ENCODE data around the gene TP53I13. TPM values are rescaled to one million over a fixed set of nuclear protein-coding genes. Genes with fewer than 3 reads are reported as not detected.

Gene TP53I13
- total RNA-seq, 4 donors from 2014 or later, result 47.8 to 144 (median 87.7) TPM

DNA sequence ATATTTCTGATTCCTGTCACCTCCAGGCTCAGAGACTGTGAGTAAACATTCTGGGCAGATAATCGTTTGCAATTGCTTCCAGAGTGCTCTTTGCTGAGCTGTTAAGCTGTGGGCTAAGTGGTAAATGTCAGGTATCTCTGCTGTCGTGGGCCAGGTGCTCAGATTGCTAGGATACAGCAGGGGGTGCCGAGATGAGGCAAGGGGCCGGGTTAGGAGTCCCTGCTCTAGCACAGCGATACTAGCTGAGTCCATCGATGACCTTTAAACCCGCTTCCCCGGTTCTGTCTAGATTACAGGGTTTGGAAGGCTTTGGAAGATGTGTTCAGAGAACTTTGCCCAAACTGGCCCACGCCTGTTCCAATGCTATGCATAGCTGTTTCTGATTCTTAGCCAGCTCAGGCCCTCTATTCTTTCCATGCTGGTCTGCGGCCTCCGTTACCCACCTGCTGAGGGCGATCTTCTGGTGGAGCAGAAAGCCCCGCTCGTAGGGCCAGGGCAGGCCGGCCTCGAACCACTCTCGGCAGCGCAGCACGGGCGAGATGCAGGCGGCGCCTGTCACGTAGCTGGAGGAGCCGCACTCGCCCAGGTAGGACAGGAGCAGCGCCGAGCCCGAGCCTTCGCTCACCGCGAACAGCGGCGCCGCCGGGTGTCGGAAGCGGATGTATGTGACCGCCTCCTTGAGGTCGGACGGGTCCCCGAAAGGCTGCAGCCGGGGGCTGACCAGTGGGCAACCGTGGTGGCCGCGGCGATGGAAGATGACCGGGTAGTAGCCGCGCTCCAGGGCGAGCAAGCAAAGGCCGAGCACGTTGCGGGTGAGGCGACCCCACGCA, 2.6 kb upstream of the TP53I13 start:
- Histone ChIP-seq H3K27me3 (no peaks in the 10 kb centered on the region), H3K27ac (peak overlapping the region; percentile 94 to 97 (median 95)), H3K36me3 (no peaks in the 10 kb centered on the region), H3K9me3 (no peaks in the 10 kb centered on the region), H3K4me3 (peak overlapping the region; percentile 48 to 64 (median 58)), H3K4me1 (peaks cover 15 to 49% (median 30%) of the 10 kb centered on the region in 4 donors)
- intact Hi-C loops (cut with DNase I; ENCODE audit: low total_unique reads) (no loop called here), in situ Hi-C loops (cut with MboI; ENCODE audit: low pct_ligation_motif_present in 1 of 4, low pct_unique_long_range_greater_than_20kb in 1 of 4, low sequenced_read_pairs in 3 of 4) (no loop called here)
- TF ChIP-seq POLR2AphosphoS5 (IDR thresholded peaks at IDR 0.05), result peak in 1 of 3 donors; percentile 25
- no peak for TF ChIP-seq EP300 (IDR thresholded peaks at IDR 0.05; ENCODE audit: low read depth)
- WGBS, 2 donors (ENCODE audit: low coverage in 1 of 2), result 12% methylated on average over 55 of the region's 55 CpGs; no CpG with 5 or more reads in 1 of the 2 donors
- DNase-seq, result peak; percentile 71

DNA sequence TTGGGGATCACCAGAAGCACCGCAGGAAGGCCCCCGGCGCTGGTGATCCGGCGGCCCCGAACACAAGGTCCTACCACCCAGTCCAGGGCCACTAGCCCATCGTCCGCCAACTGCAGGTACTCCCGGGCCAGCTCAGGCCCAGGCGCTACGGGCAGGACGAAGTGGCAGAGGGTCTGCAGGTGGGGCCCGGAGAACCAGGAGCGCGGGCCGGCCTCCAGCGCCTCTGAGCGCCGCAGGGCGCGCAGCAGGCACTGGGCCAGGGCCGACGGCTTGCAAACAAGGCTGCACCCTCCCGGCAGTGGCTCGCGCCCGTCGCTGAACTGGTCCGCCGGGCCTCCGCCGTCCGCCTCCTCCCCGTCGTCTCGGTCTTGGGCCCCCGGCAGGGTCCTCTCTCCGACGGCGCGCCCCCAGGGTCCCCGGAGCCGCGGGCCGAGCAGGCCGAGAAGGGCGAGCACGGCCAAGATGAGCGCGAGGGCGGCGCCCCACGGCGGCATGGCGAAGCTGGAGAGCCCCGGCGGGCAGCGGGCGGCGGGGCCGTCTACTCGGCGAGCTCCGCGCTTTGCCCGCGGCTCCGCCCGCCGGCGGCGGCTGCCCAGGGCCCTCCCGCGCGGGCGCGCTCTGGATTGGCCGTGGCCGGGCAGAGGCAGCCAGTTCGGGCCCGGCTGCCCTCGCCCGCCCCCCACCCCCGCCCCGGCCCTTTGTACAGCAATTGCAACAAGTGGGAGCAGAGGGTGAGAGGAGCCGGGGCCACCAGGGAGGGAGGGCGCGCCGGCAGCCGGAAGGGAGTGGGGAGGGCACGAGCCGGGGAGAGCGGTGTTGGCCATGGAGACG, 1.8 kb upstream of the TP53I13 start, which contains the start of gene ABHD15:
Gene ABHD15, minus strand, starts transcription at position 565 of the 831 bp plus-strand sequence. Its CDS starts 71 bp downstream, at position 494.
- H3K27me3 ChIP-seq, result no peaks in the 10 kb centered on the region
- H3K4me3 ChIP-seq, result peak within 1 kb of the TSS; percentile 58 to 74 (median 61)
- H3K36me3 ChIP-seq, result no peaks in the 10 kb centered on the region
- peak; percentile 84 for DNase-seq
- peaks cover 15 to 45% (median 30%) of the 10 kb centered on the region in 4 donors for H3K4me1 ChIP-seq
- intact Hi-C loops (cut with DNase I; ENCODE audit: low total_unique reads), result no loop called here
- in situ Hi-C loops (cut with MboI; ENCODE audit: low pct_ligation_motif_present in 1 of 4, low pct_unique_long_range_greater_than_20kb in 1 of 4, low sequenced_read_pairs in 3 of 4), result no loop called here
- no peaks in the 10 kb centered on the region for H3K9me3 ChIP-seq
- TF ChIP-seq EP300 (IDR thresholded peaks at IDR 0.05; ENCODE audit: low read depth) (no peak), POLR2A (IDR thresholded peaks at IDR 0.05) (peak; percentile 85), POLR2AphosphoS5 (IDR thresholded peaks at IDR 0.05) (peak; percentile 79 to 89 (median 88))
- TF ChIP-seq, protein P1, sequence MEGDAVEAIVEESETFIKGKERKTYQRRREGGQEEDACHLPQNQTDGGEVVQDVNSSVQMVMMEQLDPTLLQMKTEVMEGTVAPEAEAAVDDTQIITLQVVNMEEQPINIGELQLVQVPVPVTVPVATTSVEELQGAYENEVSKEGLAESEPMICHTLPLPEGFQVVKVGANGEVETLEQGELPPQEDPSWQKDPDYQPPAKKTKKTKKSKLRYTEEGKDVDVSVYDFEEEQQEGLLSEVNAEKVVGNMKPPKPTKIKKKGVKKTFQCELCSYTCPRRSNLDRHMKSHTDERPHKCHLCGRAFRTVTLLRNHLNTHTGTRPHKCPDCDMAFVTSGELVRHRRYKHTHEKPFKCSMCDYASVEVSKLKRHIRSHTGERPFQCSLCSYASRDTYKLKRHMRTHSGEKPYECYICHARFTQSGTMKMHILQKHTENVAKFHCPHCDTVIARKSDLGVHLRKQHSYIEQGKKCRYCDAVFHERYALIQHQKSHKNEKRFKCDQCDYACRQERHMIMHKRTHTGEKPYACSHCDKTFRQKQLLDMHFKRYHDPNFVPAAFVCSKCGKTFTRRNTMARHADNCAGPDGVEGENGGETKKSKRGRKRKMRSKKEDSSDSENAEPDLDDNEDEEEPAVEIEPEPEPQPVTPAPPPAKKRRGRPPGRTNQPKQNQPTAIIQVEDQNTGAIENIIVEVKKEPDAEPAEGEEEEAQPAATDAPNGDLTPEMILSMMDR (IDR thresholded peaks at IDR 0.05), result no peak
- peak within 1 kb of the TSS; percentile 94 to 97 (median 95) for H3K27ac ChIP-seq
- 0% methylated on average over 68 of the region's 94 CpGs; no CpG with 5 or more reads in 1 of the 2 donors for WGBS, 2 donors (ENCODE audit: low coverage in 1 of 2)

DNA sequence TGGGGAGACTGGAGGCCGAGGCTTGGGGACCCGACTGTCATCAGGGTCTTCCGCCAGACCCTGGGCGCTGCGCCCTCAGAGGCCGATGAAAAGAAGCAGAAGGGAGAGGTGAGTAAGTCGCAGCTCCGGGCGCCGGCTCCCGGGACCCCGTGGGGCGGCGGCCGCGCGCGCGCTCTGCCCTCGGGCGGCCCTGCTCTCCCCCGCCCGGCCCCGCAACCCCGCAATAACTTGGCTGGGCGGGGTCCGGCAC, 1.3 kb upstream of the TP53I13 start:
- 2% methylated on average over 6 of the region's 27 CpGs; no CpG with 5 or more reads in 1 of the 2 donors for WGBS, 2 donors (ENCODE audit: low coverage in 1 of 2)
- Histone ChIP-seq H3K4me3 (peak overlapping the region; percentile 58 to 74 (median 61)), H3K27me3 (no peaks in the 10 kb centered on the region), H3K9me3 (no peaks in the 10 kb centered on the region), H3K36me3 (no peaks in the 10 kb centered on the region), H3K4me1 (peaks cover 15 to 45% (median 32%) of the 10 kb centered on the region in 4 donors), H3K27ac (peak overlapping the region; percentile 94 to 97 (median 95))
- no peak for DNase-seq
- in situ Hi-C loops (cut with MboI; ENCODE audit: low pct_ligation_motif_present in 1 of 4, low pct_unique_long_range_greater_than_20kb in 1 of 4, low sequenced_read_pairs in 3 of 4), result no loop called here
- intact Hi-C loops (cut with DNase I; ENCODE audit: low total_unique reads), result no loop called here
- TF ChIP-seq EP300 (IDR thresholded peaks at IDR 0.05; ENCODE audit: low read depth) (no peak), POLR2A (IDR thresholded peaks at IDR 0.05) (no peak), POLR2AphosphoS5 (IDR thresholded peaks at IDR 0.05) (no peak)
- TF ChIP-seq, protein P1 (IDR thresholded peaks at IDR 0.05), result no peak

DNA sequence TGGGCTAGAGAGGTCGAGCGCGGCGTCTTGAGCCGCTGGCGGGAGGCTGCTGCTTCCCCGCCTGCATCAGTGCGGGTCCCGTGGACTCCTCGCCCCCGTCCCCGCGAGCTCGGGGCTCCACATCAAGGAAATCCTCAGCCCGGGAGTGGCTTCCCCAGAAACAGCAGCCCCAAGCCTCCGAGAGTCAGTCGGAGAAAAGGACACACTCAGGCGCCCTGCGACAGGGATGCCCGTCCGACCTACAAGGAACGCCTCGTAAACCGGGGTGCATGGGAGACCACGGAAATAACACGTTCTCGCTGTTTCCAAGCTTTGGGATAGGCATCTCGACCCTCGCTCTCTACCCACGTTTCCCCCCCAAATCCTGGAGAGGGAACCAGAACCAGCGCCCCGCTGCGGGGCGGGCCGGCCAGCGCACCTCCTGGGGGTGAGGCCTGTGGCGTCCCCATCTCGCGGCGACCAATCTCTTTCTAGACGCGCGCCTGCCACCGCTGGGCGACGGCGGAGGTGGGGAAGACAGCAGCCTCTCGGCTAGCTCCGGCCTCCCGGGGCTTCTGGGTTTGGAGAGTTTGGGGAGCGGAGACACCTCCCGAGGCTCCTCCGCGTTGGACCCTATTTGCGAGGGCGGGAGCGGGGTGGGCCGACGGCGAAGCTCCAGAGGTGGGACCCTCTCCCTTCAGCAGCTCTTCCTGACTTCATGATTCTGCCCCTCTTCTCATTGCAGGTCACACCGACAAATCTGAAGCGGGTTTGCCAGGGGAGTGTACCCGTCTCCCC, 759 bp upstream of the TP53I13 start:
- in situ Hi-C loops (cut with MboI; ENCODE audit: low pct_ligation_motif_present in 1 of 4, low pct_unique_long_range_greater_than_20kb in 1 of 4, low sequenced_read_pairs in 3 of 4), result no loop called here
- Histone ChIP-seq H3K4me1 (peaks cover 15 to 49% (median 35%) of the 10 kb centered on the region in 4 donors), H3K27me3 (no peaks in the 10 kb centered on the region), H3K4me3 (peak overlapping the region; percentile 58 to 74 (median 61)), H3K36me3 (no peaks in the 10 kb centered on the region), H3K9me3 (no peaks in the 10 kb centered on the region), H3K27ac (peak overlapping the region; percentile 94 to 97 (median 95))
- intact Hi-C loops (cut with DNase I; ENCODE audit: low total_unique reads), result no loop called here
- peak; percentile 80 for DNase-seq
- 0% methylated on average over 48 of the region's 63 CpGs; no CpG with 5 or more reads in 1 of the 2 donors for WGBS, 2 donors (ENCODE audit: low coverage in 1 of 2)
- TF ChIP-seq POLR2AphosphoS5 (IDR thresholded peaks at IDR 0.05) (peak in 1 of 3 donors; percentile 4), EP300 (IDR thresholded peaks at IDR 0.05; ENCODE audit: low read depth) (no peak)
- TF ChIP-seq, protein P1 (IDR thresholded peaks at IDR 0.05), result peak; percentile 47 to 57 (median 53)

All from transverse colon (tissue), 4 donors.